Fibroblast of peridontal ligament (primary cell): ENCODE measurements around the gene TLE4.
"Not testable (repeated sequence)": the region's sequence is repeated elsewhere in the genome, so short reads cannot be mapped to it uniquely, and the experiment has no call there.

ENCODE experiments used
- DNase-seq: peaks from one replicate; pipeline ENCODE4 v3.0.0-alpha.2; 2010; ENCODE audit errors: extremely low read depth

The TLE4 gene

GRCh38 chr9:79736051-79736450, 164.3 kb downstream of the TLE4 start:
- no peak for DNase-seq

- DNase-seq: peak; percentile 31
Measured at GRCh38 chr9:79741381-79741780, 169.6 kb downstream of the TLE4 start.

- DNase-seq: peak; percentile 22
Measured at GRCh38 chr9:79742110-79742721, 170.5 kb downstream of the TLE4 start.

GRCh38 chr9:79744521-79744920, 172.8 kb downstream of the TLE4 start:
- DNase-seq: no peak

- DNase-seq: no peak
Measured at GRCh38 chr9:79745752-79746336, 174.1 kb downstream of the TLE4 start.

- DNase-seq: not testable (repeated sequence)
Measured at GRCh38 chr9:79751895-79752466, 180.2 kb downstream of the TLE4 start.

- no peak for DNase-seq
Measured at GRCh38 chr9:79756414-79756813, 184.6 kb downstream of the TLE4 start.

- no peak for DNase-seq
Measured at GRCh38 chr9:79757074-79757473, 185.3 kb downstream of the TLE4 start.

GRCh38 chr9:79757881-79758669, 186.3 kb downstream of the TLE4 start:
- DNase-seq: peak; percentile 33

GRCh38 chr9:79759460-79759859, 187.7 kb downstream of the TLE4 start:
- no peak for DNase-seq

GRCh38 chr9:79762070-79762469, 190.3 kb downstream of the TLE4 start:
- DNase-seq: no peak

- no peak for DNase-seq
Measured at GRCh38 chr9:79763671-79764285, 192.0 kb downstream of the TLE4 start.

- DNase-seq: peak; percentile 97
Measured at GRCh38 chr9:79764374-79764773, 192.6 kb downstream of the TLE4 start.

- no peak for DNase-seq
Measured at GRCh38 chr9:79765466-79765865, 193.7 kb downstream of the TLE4 start.

- no peak for DNase-seq
Measured at GRCh38 chr9:79766091-79766490, 194.3 kb downstream of the TLE4 start.

GRCh38 chr9:79768194-79768593, 196.4 kb downstream of the TLE4 start:
- peak; percentile 17 for DNase-seq

GRCh38 chr9:79769476-79770275, 197.9 kb downstream of the TLE4 start:
- no peak for DNase-seq

- peak; percentile 41 for DNase-seq
Measured at GRCh38 chr9:79774356-79774755, 202.6 kb downstream of the TLE4 start.
